ENCODE results near the gene WDR1.
"Not testable (repeated sequence)": the region's sequence is repeated elsewhere in the genome, so short reads cannot be mapped to it uniquely, and the experiment has no call there.

Gene WDR1

GRCh38 chr4:10131202-10131601, 14.6 kb upstream of the WDR1 start:
- DNase-seq, result no peak

GRCh38 chr4:10130178-10130888, 13.7 kb upstream of the WDR1 start:
- DNase-seq, result no peak

- no peak for DNase-seq
Measured at GRCh38 chr4:10129196-10130177, 12.9 kb upstream of the WDR1 start.

GRCh38 chr4:10128761-10129160, 12.2 kb upstream of the WDR1 start:
- DNase-seq, result no peak

GRCh38 chr4:10127531-10127930, 10.9 kb upstream of the WDR1 start:
- DNase-seq, result not testable (repeated sequence)

- no peak for DNase-seq
Measured at GRCh38 chr4:10124167-10124930, 7.8 kb upstream of the WDR1 start.

- peak; percentile 61 for DNase-seq
Measured at GRCh38 chr4:10123227-10124101, 6.9 kb upstream of the WDR1 start.

- DNase-seq, result no peak
Measured at GRCh38 chr4:10122236-10122932, 5.8 kb upstream of the WDR1 start.

GRCh38 chr4:10121568-10122208, 5.1 kb upstream of the WDR1 start:
- DNase-seq, result peak; percentile 68

GRCh38 chr4:10120943-10121567, 4.5 kb upstream of the WDR1 start:
- DNase-seq, result no peak

- DNase-seq, result no peak
Measured at GRCh38 chr4:10119773-10120172, 3.2 kb upstream of the WDR1 start.

- no peak for DNase-seq
Measured at GRCh38 chr4:10119278-10119677, 2.7 kb upstream of the WDR1 start.

- DNase-seq, result no peak
Measured at GRCh38 chr4:10118048-10119004, 1.7 kb upstream of the WDR1 start.

- DNase-seq, result no peak
Measured at GRCh38 chr4:10117359-10118047, 904 bp upstream of the WDR1 start.

- DNase-seq, result peak; percentile 28
Measured at GRCh38 chr4:10115797-10116568, 616 bp downstream of the WDR1 start.

GRCh38 chr4:10115271-10115796, 1.3 kb downstream of the WDR1 start:
- peak; percentile 28 for DNase-seq

- no peak for DNase-seq
Measured at GRCh38 chr4:10114607-10115006, 2.0 kb downstream of the WDR1 start.

GRCh38 chr4:10114147-10114546, 2.5 kb downstream of the WDR1 start:
- DNase-seq, result no peak

Measured in kidney glomerular epithelial cell (primary cell).